D341Med (cell line): ENCODE data around the gene CANT1.
"Not testable (repeated sequence)": the region's sequence is repeated elsewhere in the genome, so short reads cannot be mapped to it uniquely, and the experiment has no call there.

Experiments used
- DNase-seq: peaks from one replicate; pipeline ENCODE4 v3.0.0; 2012; ENCODE audit warnings: low spot score

CANT1 gene

GRCh38 chr17:78976907-78977680, 32.5 kb downstream of the CANT1 start:
- DNase-seq, result no peak

GRCh38 chr17:78974635-78975591, 34.7 kb downstream of the CANT1 start:
- DNase-seq, result no peak

- no peak for DNase-seq
Measured at GRCh38 chr17:78973792-78974520, 35.6 kb downstream of the CANT1 start.

- DNase-seq, result no peak
Measured at GRCh38 chr17:78973196-78973595, 36.4 kb downstream of the CANT1 start.

GRCh38 chr17:78972507-78973105, 37.0 kb downstream of the CANT1 start:
- no peak for DNase-seq

GRCh38 chr17:78971756-78972506, 37.6 kb downstream of the CANT1 start:
- no peak for DNase-seq

GRCh38 chr17:78970834-78971755, 38.5 kb downstream of the CANT1 start:
- peak; percentile 88 for DNase-seq

GRCh38 chr17:78969865-78970264, 39.7 kb downstream of the CANT1 start:
- DNase-seq, result no peak

- no peak for DNase-seq
Measured at GRCh38 chr17:78967782-78968362, 41.7 kb downstream of the CANT1 start.

GRCh38 chr17:78966910-78967600, 42.5 kb downstream of the CANT1 start:
- no peak for DNase-seq

- no peak for DNase-seq
Measured at GRCh38 chr17:78966123-78966813, 43.3 kb downstream of the CANT1 start.

GRCh38 chr17:78965491-78965924, 44.1 kb downstream of the CANT1 start:
- DNase-seq, result no peak

- DNase-seq, result no peak
Measured at GRCh38 chr17:78963378-78963777, 46.2 kb downstream of the CANT1 start.

GRCh38 chr17:78962984-78963348, 46.6 kb downstream of the CANT1 start:
- DNase-seq, result not testable (repeated sequence)

GRCh38 chr17:78962345-78962983, 47.1 kb downstream of the CANT1 start:
- DNase-seq, result no peak

- DNase-seq, result no peak
Measured at GRCh38 chr17:78961571-78961970, 48.0 kb downstream of the CANT1 start.

- DNase-seq, result no peak
Measured at GRCh38 chr17:78960928-78961327, 48.6 kb downstream of the CANT1 start.

- DNase-seq, result no peak
Measured at GRCh38 chr17:78959803-78960202, 49.8 kb downstream of the CANT1 start.
